ENCODE data around the gene HACD3. TPM values are rescaled to one million over a fixed set of nuclear protein-coding genes. Genes with fewer than 3 reads are reported as not detected.

The HACD3 gene
- total and polyA plus RNA-seq, 9 of the 15 experiments (the other 6 are each of a cell fraction or from before 2014, with no cell fraction given): 48.1 to 117 (median 72.8) TPM

- TF ChIP-seq ZBTB40 (IDR thresholded peaks at IDR 0.05): no peak
- no peak for TF ChIP-seq ZBTB40 (CRISPR knock-in tag; IDR thresholded peaks at IDR 0.05)
- no peak for TF ChIP-seq SIN3B (IDR thresholded peaks at IDR 0.05; ENCODE audit: low read depth)
- TF ChIP-seq SIN3A (IDR thresholded peaks at IDR 0.05; ENCODE audit: borderline replicate concordance in 2 of 2, control insufficient read depth in 1 of 2, low read depth in 2 of 2, low read length in 2 of 2): no peak
- TF ChIP-seq NBN (IDR thresholded peaks at IDR 0.05; ENCODE audit: low read depth): no peak
- TF ChIP-seq SMAD1 (IDR thresholded peaks at IDR 0.05; ENCODE audit: low read depth, low read length, partially characterized antibody): no peak
- no peak for TF ChIP-seq RBM14 (IDR thresholded peaks at IDR 0.05; ENCODE audit: borderline replicate concordance, insufficient read depth, low read depth, low read length)
- no peak for TF ChIP-seq ATF3 (IDR thresholded peaks at IDR 0.05)
- no peak for TF ChIP-seq ATF3 (CRISPR knock-in tag; conservative IDR thresholded peaks at IDR 0.05)
- TF ChIP-seq NCOR1 (IDR thresholded peaks at IDR 0.05): no peak
- TF ChIP-seq RFX5 (IDR thresholded peaks at IDR 0.05; ENCODE audit: low read depth, low read length): no peak
Observed at GRCh38 chr15:65558336-65558735, 28.1 kb downstream of the HACD3 start (continued).

Measured in K562 (cell line).